Measurements from ENCODE around the gene DHX32. TPM values are rescaled to one million over a fixed set of nuclear protein-coding genes. Genes with fewer than 3 reads are reported as not detected.
A peak's percentile ranks its signal among the peaks of the same experiment; 100 is the strongest.
"Not testable (repeated sequence)": the region's sequence is repeated elsewhere in the genome, so short reads cannot be mapped to it uniquely, and the experiment has no call there.

The DHX32 gene
- total RNA-seq, 1 donor from 2014 or later = 31.9 TPM

GRCh38 chr10:125905069-125905994 is 24.2 kb upstream of the DHX32 start:
- ATAC-seq = peak; percentile 43 to 70
- H3K36me3 ChIP-seq; H3K4me1 ChIP-seq; H3K9me3 ChIP-seq; H3K4me3 ChIP-seq; H3K27me3 ChIP-seq (ENCODE audit: low read depth); H3K27ac ChIP-seq; intact Hi-C loops (cut with DNase I); DNase-seq: not testable (repeated sequence)

- intact Hi-C loops (cut with DNase I); H3K36me3 ChIP-seq; H3K27me3 ChIP-seq (ENCODE audit: low read depth); H3K27ac ChIP-seq; H3K4me3 ChIP-seq; H3K4me1 ChIP-seq; H3K9me3 ChIP-seq; ATAC-seq; DNase-seq: not testable (repeated sequence)
Measured at GRCh38 chr10:125903135-125903640, 22.1 kb upstream of the DHX32 start.

- H3K4me1 ChIP-seq; H3K4me3 ChIP-seq; ATAC-seq; intact Hi-C loops (cut with DNase I); H3K36me3 ChIP-seq; H3K27me3 ChIP-seq (ENCODE audit: low read depth); H3K9me3 ChIP-seq; H3K27ac ChIP-seq; DNase-seq: not testable (repeated sequence)
Measured at GRCh38 chr10:125900963-125901362, 19.9 kb upstream of the DHX32 start.

- H3K27ac ChIP-seq; H3K9me3 ChIP-seq; H3K4me1 ChIP-seq; DNase-seq; H3K36me3 ChIP-seq; intact Hi-C loops (cut with DNase I); H3K27me3 ChIP-seq (ENCODE audit: low read depth); ATAC-seq: not testable (repeated sequence)
- H3K4me3 ChIP-seq = peak overlapping the region; percentile 92
Measured at GRCh38 chr10:125897317-125897716, 16.2 kb upstream of the DHX32 start.

- H3K4me1 ChIP-seq; H3K36me3 ChIP-seq; H3K9me3 ChIP-seq; intact Hi-C loops (cut with DNase I); H3K27me3 ChIP-seq (ENCODE audit: low read depth): not testable (repeated sequence)
- peak; percentile 91 to 95 for ATAC-seq
- H3K27ac ChIP-seq = peak within 1 kb of the TSS; percentile 86
- DNase-seq = peak; percentile 94
- H3K4me3 ChIP-seq = peak within 1 kb of the TSS; percentile 92
Measured at GRCh38 chr10:125896088-125896934, 15.2 kb upstream of the DHX32 start, which contains the start of gene FANK1. TSS of gene FANK1 (plus strand) at chr10:125896564. CDS start at chr10:125896643, 79 bp downstream.

GRCh38 chr10:125895130-125896087 is 14.3 kb upstream of the DHX32 start:
- ATAC-seq = peak; percentile 78 to 89
- H3K36me3 ChIP-seq; H3K9me3 ChIP-seq; H3K27me3 ChIP-seq (ENCODE audit: low read depth); intact Hi-C loops (cut with DNase I); H3K4me1 ChIP-seq: not testable (repeated sequence)
- Histone ChIP-seq H3K27ac (peak overlapping the region; percentile 86), H3K4me3 (peak overlapping the region; percentile 92)
- DNase-seq = peak; percentile 78

- ATAC-seq; H3K27ac ChIP-seq; DNase-seq; H3K36me3 ChIP-seq; H3K4me3 ChIP-seq; intact Hi-C loops (cut with DNase I); H3K9me3 ChIP-seq; H3K4me1 ChIP-seq; H3K27me3 ChIP-seq (ENCODE audit: low read depth): not testable (repeated sequence)
Measured at GRCh38 chr10:125894176-125894575, 13.1 kb upstream of the DHX32 start.

- ATAC-seq; H3K27ac ChIP-seq; H3K9me3 ChIP-seq; H3K4me3 ChIP-seq; intact Hi-C loops (cut with DNase I); H3K27me3 ChIP-seq (ENCODE audit: low read depth); DNase-seq; H3K36me3 ChIP-seq; H3K4me1 ChIP-seq: not testable (repeated sequence)
Measured at GRCh38 chr10:125892402-125892801, 11.3 kb upstream of the DHX32 start.

GRCh38 chr10:125889441-125889840 is 8.3 kb upstream of the DHX32 start:
- H3K27me3 ChIP-seq (ENCODE audit: low read depth); H3K9me3 ChIP-seq; H3K4me3 ChIP-seq; H3K4me1 ChIP-seq; DNase-seq; H3K36me3 ChIP-seq; intact Hi-C loops (cut with DNase I); H3K27ac ChIP-seq: not testable (repeated sequence)
- peak in 1 of 2 donors; percentile 29 for ATAC-seq

All from lower lobe of right lung (tissue), 2 donors.